Nephron (organoid): Measurements from ENCODE around the gene CUL1.
A peak's percentile ranks its signal among the peaks of the same experiment; 100 is the strongest.

Source experiments
- H3K27ac Mint-ChIP-seq, 3 experiments: 2 replicates each; pipeline ENCODE4 v1.8.0; 2020; ENCODE audit warnings: mixed read lengths in 3 of 3, mild to moderate bottlenecking in 2 of 3, moderate library complexity in 1 of 3
- H3K27me3 Mint-ChIP-seq: 2 replicates; pipeline ENCODE4 v1.8.0; 2021; ENCODE audit warnings: low read depth, mild to moderate bottlenecking, moderate library complexity, mixed read lengths
- H3K36me3 Mint-ChIP-seq: 2 replicates; pipeline ENCODE4 v1.8.0; 2020; ENCODE audit warnings: low read depth, mixed read lengths
- H3K4me1 Mint-ChIP-seq: 2 replicates; pipeline ENCODE4 v1.8.0; 2020; ENCODE audit warnings: mixed read lengths
- H3K4me3 Mint-ChIP-seq, 3 experiments: 2 replicates each; pipeline ENCODE4 v1.8.0; 2020; ENCODE audit warnings: mild to moderate bottlenecking in 3 of 3, mixed read lengths in 3 of 3, moderate library complexity in 2 of 3
- H3K9me3 Mint-ChIP-seq: 2 replicates; pipeline ENCODE4 v1.8.0; 2020; ENCODE audit warnings: mixed read lengths
- TF ChIP-seq, protein P1 (sequence below), 3 experiments: fragments of 200-600 bp; sonication (generic); IDR thresholded peaks; one replicate each; pipeline ENCODE4 v1.5.0; 2021; ENCODE audit warnings: antibody characterized with exemption in 3 of 3; ENCODE audit not compliant: unreplicated experiment in 3 of 3

CUL1 gene

GRCh38 chr7:148789220-148789619 is 90.5 kb downstream of the CUL1 start:
- Mint-ChIP-seq H3K9me3 (no peaks in the 10 kb centered on the region), H3K27me3 (no peaks in the 10 kb centered on the region), H3K36me3 (peaks cover 85% of the 10 kb centered on the region), H3K4me3 (no peak overlapping the region), H3K4me1 (no peaks in the 10 kb centered on the region), H3K27ac (no peak overlapping the region)
- TF ChIP-seq, protein P1, sequence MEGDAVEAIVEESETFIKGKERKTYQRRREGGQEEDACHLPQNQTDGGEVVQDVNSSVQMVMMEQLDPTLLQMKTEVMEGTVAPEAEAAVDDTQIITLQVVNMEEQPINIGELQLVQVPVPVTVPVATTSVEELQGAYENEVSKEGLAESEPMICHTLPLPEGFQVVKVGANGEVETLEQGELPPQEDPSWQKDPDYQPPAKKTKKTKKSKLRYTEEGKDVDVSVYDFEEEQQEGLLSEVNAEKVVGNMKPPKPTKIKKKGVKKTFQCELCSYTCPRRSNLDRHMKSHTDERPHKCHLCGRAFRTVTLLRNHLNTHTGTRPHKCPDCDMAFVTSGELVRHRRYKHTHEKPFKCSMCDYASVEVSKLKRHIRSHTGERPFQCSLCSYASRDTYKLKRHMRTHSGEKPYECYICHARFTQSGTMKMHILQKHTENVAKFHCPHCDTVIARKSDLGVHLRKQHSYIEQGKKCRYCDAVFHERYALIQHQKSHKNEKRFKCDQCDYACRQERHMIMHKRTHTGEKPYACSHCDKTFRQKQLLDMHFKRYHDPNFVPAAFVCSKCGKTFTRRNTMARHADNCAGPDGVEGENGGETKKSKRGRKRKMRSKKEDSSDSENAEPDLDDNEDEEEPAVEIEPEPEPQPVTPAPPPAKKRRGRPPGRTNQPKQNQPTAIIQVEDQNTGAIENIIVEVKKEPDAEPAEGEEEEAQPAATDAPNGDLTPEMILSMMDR (IDR thresholded peaks at IDR 0.05; ENCODE audit: unreplicated experiment in 3 of 3) = no peak

- Mint-ChIP-seq H3K36me3 (peaks cover 91% of the 10 kb centered on the region), H3K4me1 (no peaks in the 10 kb centered on the region), H3K4me3 (no peak overlapping the region), H3K27me3 (no peaks in the 10 kb centered on the region), H3K27ac (no peak overlapping the region), H3K9me3 (peaks cover 4% of the 10 kb centered on the region)
- TF ChIP-seq, protein P1 (IDR thresholded peaks at IDR 0.05; ENCODE audit: unreplicated experiment in 3 of 3) = no peak
These were observed 91.5 kb downstream of the CUL1 start for GRCh38 chr7:148790131-148790726.

DNA sequence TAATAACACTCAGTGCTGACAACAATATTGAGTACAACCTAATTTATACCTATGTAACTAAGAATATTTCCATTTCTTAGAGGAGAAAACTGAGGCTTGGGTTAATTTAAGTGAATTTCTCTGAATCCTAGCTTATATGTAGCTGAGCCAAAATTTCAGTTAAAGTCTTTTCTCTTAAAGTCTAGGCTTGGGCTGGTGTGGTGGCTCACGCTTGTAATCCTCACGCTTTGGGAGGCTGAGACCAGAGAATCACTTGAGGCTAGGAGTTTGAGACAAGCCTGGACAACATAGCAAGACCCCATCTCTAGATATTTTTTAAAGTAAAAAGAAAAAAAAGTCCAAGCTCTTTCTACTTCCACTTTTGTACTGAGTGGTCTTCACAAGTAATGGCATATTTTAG is 92.1 kb downstream of the CUL1 start:
- no peak overlapping the region for H3K4me3 Mint-ChIP-seq
- peaks cover 92% of the 10 kb centered on the region for H3K36me3 Mint-ChIP-seq

DNA sequence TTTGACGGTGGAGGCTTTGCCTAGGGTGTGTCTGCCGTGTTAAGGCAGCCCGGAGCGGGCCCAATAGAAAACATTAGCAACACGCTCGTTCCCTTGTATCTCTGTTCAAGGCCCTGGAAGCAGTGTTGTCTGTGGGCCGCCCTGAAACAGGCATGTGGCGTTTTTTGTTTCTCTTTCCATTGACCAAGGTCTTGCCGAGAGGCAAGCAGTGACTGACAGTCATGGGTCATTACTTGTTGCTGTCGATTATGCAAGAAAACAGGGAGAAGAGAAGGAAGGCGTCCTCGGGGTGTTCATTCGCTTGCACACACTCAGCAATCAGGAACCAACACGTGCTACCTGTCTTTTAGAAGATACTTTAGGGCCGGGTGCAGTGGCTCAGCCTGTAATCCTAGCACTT is 92.8 kb downstream of the CUL1 start:
- Mint-ChIP-seq H3K27me3 (no peaks in the 10 kb centered on the region), H3K4me3 (no peak overlapping the region), H3K4me1 (no peaks in the 10 kb centered on the region), H3K36me3 (peaks cover 94% of the 10 kb centered on the region), H3K9me3 (peaks cover 4% of the 10 kb centered on the region), H3K27ac (peak overlapping the region in 1 of 3 experiments; percentile 0)
- TF ChIP-seq, protein P1 (IDR thresholded peaks at IDR 0.05; ENCODE audit: unreplicated experiment in 3 of 3) = no peak

More for the DNA sequence above, 92.1 kb downstream of the CUL1 start:
- H3K27ac Mint-ChIP-seq = no peak overlapping the region
- peaks cover 4% of the 10 kb centered on the region for H3K9me3 Mint-ChIP-seq
- no peaks in the 10 kb centered on the region for H3K4me1 Mint-ChIP-seq
- TF ChIP-seq, protein P1 (IDR thresholded peaks at IDR 0.05; ENCODE audit: unreplicated experiment in 3 of 3) = no peak
- H3K27me3 Mint-ChIP-seq = no peaks in the 10 kb centered on the region

GRCh38 chr7:148793590-148793989 is 94.9 kb downstream of the CUL1 start:
- TF ChIP-seq, protein P1 (IDR thresholded peaks at IDR 0.05; ENCODE audit: unreplicated experiment in 3 of 3) = no peak
- Mint-ChIP-seq H3K4me3 (no peak overlapping the region), H3K27me3 (no peaks in the 10 kb centered on the region)

DNA sequence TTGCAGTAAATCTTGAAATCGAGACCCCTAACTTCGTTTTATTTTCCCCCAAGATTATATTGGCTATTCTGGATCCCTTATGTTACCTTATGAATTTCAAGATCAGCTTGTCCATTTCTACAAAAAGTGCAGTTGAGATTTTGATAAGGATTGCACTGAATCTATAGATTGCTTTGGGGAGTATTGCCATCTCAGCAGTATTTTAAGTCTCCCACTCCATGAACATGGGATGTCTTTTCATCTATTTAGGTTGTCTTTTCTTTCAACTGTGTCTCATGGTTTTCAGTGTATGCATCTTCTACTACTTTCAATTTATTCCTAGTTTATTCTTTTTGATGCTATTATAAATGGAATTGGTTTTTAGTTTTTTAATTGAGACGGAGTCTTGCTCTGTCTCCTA is 95.8 kb downstream of the CUL1 start:
- TF ChIP-seq, protein P1 (IDR thresholded peaks at IDR 0.05; ENCODE audit: unreplicated experiment in 3 of 3) = no peak
- no peak overlapping the region for H3K27ac Mint-ChIP-seq
- no peak overlapping the region for H3K4me3 Mint-ChIP-seq
- H3K27me3 Mint-ChIP-seq = no peaks in the 10 kb centered on the region
- no peaks in the 10 kb centered on the region for H3K4me1 Mint-ChIP-seq
- peaks cover 6% of the 10 kb centered on the region for H3K9me3 Mint-ChIP-seq
- H3K36me3 Mint-ChIP-seq = peaks cover 95% of the 10 kb centered on the region

More at GRCh38 chr7:148793590-148793989, 94.9 kb downstream of the CUL1 start:
- Mint-ChIP-seq H3K4me1 (no peaks in the 10 kb centered on the region), H3K36me3 (peaks cover 94% of the 10 kb centered on the region), H3K9me3 (peaks cover 4% of the 10 kb centered on the region), H3K27ac (peak overlapping the region in 1 of 3 experiments; percentile 12)
